HG03045 (cell line): ENCODE measurements around the gene GMPPB.

Experiments
- ATAC-seq: cut with Tn5 transposase; IDR thresholded peaks from one replicate; pipeline ENCODE4 v1.9.1; 2021; ENCODE audit warnings: mild to moderate bottlenecking, moderate library complexity; ENCODE audit not compliant: unreplicated experiment

GMPPB gene

GRCh38 chr3:49673121-49673714, 50.5 kb downstream of the GMPPB start:
- ATAC-seq = no peak

GRCh38 chr3:49671291-49672288, 52.2 kb downstream of the GMPPB start:
- no peak for ATAC-seq

GRCh38 chr3:49670940-49671290, 52.8 kb downstream of the GMPPB start:
- no peak for ATAC-seq
